ENCODE measurements around the gene PIGH.
"Not testable (repeated sequence)": the region's sequence is repeated elsewhere in the genome, so short reads cannot be mapped to it uniquely, and the experiment has no call there.

The PIGH gene

DNA sequence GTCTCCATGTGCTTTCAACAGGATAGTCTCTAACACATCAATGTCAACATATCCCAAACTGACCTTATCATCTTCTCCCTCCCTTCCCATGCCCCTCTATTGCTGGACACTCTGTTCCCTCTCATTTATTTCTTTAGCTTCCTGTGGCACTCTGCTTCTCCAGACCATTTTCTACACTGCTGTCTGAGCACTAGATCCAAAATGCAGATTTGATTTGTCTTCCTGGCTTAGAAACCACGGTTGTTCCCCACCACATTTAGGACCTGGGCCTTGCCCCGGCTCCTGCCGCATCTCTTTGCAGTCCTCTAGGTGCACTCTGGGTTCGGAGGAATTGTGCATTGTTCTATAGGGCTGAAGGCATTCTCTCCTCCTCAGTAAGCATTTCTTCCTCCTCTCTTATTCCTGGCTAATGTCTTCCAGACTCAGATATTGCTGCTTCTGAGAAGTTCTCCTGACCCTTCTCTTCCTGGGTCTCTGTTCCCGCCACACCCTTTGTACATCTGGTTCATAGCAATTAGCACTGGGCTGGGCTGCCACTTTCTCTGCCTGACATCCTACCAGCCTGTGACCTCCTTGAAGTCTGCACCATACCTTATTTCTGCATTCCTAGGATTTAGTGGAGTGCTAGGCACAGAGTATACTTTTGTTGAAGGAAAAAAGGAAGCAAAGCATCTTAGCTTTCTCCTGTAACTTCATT is 33.5 kb upstream of the PIGH start:
- H3K4me2 ChIP-seq = no peak overlapping the region
- no peaks in the 10 kb centered on the region for H3K9me3 ChIP-seq
- no peak overlapping the region for H3K9ac ChIP-seq
- no peak for TF ChIP-seq Cebpa-rat (IDR thresholded peaks at IDR 0.05)
- H3K27ac ChIP-seq = no peak overlapping the region
- H4K20me1 ChIP-seq = no peaks in the 10 kb centered on the region
- H3K4me1 ChIP-seq = no peaks in the 10 kb centered on the region
- H3K27me3 ChIP-seq = no peaks in the 10 kb centered on the region
- H3K36me3 ChIP-seq = no peaks in the 10 kb centered on the region
- no peak overlapping the region for H3K4me3 ChIP-seq

DNA sequence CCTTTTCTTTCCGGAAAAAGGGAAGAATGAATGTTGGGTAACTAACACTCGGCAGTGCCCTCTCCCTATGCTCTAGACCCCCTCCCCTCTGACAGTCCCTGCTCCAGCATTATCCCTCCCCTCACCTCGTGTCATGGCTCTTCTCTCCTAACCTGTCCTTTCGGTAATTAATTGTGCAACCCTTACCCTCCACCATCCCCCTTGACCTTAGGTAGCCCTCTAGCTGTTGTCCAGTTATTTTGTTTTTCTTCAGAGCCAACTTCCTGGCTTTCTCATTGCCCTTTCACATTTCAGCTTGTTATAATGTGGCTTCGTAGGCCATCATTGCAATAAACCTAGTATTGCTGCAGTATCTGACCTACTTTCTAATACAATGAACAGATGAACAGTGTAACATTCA is 30.9 kb upstream of the PIGH start:
- no peaks in the 10 kb centered on the region for H3K36me3 ChIP-seq
- no peak overlapping the region for H3K27ac ChIP-seq
- H3K4me3 ChIP-seq = no peak overlapping the region
- no peak overlapping the region for H3K4me2 ChIP-seq
- no peaks in the 10 kb centered on the region for H4K20me1 ChIP-seq
- H3K4me1 ChIP-seq = no peaks in the 10 kb centered on the region
- H3K27me3 ChIP-seq = no peaks in the 10 kb centered on the region
- H3K9me3 ChIP-seq = no peaks in the 10 kb centered on the region
- H3K9ac ChIP-seq = no peak overlapping the region
- TF ChIP-seq Cebpa-rat (IDR thresholded peaks at IDR 0.05) = no peak

DNA sequence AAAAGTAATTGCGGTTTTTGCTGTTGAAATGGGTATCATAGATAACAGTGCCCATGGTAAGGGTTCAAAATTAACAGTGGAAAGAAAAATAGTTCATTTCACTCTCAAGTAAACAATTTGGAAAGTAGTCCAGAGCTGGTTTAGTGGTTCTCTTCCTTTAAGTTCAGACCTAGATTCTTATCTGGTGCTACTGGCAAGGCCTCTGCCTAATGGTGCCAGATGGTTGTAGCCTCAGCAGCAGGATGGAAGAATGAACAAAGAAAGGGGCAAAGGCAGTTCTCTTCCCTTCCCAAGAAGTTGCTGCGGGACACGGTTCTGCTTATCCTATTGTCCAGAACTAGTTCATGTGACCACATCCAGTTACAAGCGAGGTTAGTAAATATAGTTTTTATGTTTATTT is 30.1 kb upstream of the PIGH start:
- Histone ChIP-seq H3K27ac (no peak overlapping the region), H3K4me1 (no peaks in the 10 kb centered on the region), H3K36me3 (no peaks in the 10 kb centered on the region), H4K20me1 (no peaks in the 10 kb centered on the region), H3K27me3 (no peaks in the 10 kb centered on the region), H3K9ac (no peak overlapping the region), H3K4me2 (no peak overlapping the region), H3K9me3 (no peaks in the 10 kb centered on the region), H3K4me3 (no peak overlapping the region)
- no peak for TF ChIP-seq Cebpa-rat (IDR thresholded peaks at IDR 0.05)

DNA sequence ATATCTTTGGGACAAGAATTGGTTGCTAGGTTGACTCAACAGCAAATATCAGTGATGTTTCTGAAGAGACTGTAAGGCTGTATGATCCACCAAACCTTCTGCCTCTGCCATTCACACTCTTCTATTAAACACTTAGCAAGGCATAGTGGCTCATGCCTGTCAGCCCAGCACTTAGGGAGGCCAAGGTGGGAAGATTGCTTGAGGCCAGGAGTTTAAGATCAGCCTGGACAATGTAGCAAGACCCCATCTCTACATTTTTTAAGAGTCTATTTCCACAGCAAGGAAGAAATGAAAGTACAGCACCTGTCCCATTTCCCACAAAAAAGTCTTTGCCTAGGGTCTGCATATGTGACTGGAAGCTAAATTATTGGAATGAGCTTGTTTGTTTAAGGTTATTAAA is 27.5 kb upstream of the PIGH start:
- Histone ChIP-seq H3K4me2 (no peak overlapping the region), H3K4me3 (no peak overlapping the region), H3K9me3 (no peaks in the 10 kb centered on the region), H3K36me3 (no peaks in the 10 kb centered on the region), H3K9ac (no peak overlapping the region), H3K4me1 (peaks cover 10% of the 10 kb centered on the region), H3K27me3 (no peaks in the 10 kb centered on the region), H3K27ac (no peak overlapping the region), H4K20me1 (no peaks in the 10 kb centered on the region)
- TF ChIP-seq Cebpa-rat (IDR thresholded peaks at IDR 0.05) = no peak

DNA sequence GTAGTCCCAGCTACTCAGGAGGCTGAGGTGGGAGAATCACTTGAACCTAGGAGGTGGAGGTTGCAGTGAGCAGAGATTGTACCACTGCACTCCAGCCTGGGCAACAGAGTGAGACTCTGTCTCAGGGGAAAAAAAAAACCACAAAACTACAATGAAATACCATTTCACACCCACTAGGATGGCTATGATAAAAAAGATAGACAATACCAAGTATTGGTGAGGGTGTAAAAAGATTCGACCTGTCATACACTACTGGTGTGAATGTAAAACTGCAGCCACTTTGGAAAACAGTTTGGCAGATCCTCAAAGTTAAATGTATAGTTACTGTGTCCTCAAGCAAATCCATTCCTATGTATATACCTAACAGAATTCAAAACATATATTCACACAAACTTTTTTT is 26.1 kb upstream of the PIGH start:
- not testable (repeated sequence) for H3K27me3 ChIP-seq, H4K20me1 ChIP-seq, H3K9me3 ChIP-seq, H3K4me3 ChIP-seq, H3K4me2 ChIP-seq, H3K9ac ChIP-seq, H3K36me3 ChIP-seq, H3K27ac ChIP-seq
- H3K4me1 ChIP-seq = peaks cover 13% of the 10 kb centered on the region

DNA sequence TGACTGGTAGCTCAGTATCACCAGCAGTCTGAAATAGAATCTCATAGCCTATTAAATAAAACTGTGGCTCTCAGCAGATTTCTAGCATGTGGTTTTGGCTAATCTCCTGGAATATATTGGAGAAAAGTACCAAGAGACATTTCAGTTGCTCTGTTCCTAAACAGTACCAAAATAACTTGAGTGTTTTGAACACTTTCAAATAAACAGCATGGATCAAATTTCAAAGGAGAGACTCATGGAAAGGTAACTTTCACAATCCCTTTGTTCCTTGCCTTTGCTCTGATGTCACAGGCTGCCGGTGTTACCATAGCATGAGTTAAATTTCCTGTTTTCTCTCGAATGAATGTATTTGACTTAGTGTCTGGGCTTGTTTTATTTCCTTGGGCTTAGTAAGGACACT is 23.0 kb upstream of the PIGH start:
- Histone ChIP-seq H4K20me1 (no peaks in the 10 kb centered on the region), H3K4me3 (no peak overlapping the region), H3K27me3 (no peaks in the 10 kb centered on the region), H3K4me2 (peak overlapping the region; percentile 2; the same call in 1 of the 2 replicates), H3K27ac (no peak overlapping the region), H3K9me3 (no peaks in the 10 kb centered on the region), H3K9ac (no peak overlapping the region), H3K4me1 (peaks cover 27% of the 10 kb centered on the region), H3K36me3 (no peaks in the 10 kb centered on the region)
- no peak for TF ChIP-seq Cebpa-rat (IDR thresholded peaks at IDR 0.05)

DNA sequence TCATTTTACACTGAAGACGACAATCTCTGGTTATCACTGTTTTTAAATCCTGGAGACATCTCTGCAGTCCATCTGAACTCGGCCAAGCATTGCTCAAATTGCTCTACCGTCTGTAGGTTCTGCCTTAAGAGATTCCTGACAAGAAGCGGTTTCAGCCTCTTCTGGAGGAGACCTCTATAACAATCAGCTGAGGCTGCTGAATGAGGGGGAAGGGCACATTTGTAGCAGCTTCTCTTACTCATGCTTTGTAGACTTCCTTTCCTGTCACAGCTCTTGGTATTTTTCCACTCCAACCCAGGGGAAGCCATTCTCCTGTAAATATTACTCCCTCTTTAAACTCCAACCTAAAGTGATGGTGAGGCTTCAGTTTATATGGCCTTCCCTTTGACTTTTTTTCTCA is 22.6 kb upstream of the PIGH start:
- no peak overlapping the region for H3K4me3 ChIP-seq
- H3K36me3 ChIP-seq = no peaks in the 10 kb centered on the region
- H3K27me3 ChIP-seq = no peaks in the 10 kb centered on the region
- no peaks in the 10 kb centered on the region for H4K20me1 ChIP-seq
- TF ChIP-seq Cebpa-rat (IDR thresholded peaks at IDR 0.05) = no peak
- H3K9ac ChIP-seq = no peak overlapping the region
- no peaks in the 10 kb centered on the region for H3K9me3 ChIP-seq
- H3K27ac ChIP-seq = no peak overlapping the region
- peak overlapping the region; percentile 2 for H3K4me2 ChIP-seq
- H3K4me1 ChIP-seq = peaks cover 27% of the 10 kb centered on the region

DNA sequence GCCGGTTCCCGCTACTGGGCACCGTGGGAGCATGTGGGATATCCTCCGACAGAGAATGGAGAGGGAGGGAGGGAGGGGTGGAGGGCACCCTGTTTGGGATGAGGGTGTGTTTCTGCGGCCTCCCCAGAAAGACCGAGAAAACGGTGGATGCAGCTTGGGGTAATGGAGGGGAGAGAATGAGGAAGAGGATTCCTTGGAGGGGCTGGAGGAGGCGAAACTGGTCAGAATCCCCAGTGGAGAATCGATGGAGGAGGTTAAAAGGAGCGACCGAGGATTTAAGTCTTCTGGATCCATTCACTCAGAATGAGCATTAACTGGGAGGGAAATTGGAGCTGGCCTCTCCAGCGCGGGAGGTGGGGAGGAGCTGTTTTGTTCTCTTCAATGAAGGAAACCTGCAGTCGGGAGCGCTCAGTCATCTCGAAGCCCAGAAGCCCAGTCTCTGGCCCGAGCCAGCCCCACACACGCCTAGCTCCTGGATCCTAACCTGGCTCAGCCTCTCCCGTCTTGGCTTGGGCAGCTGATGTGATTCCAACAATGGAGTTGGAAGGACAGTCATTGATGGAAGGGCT is 20.2 kb upstream of the PIGH start:
- peak overlapping the region; percentile 51; the same call in 1 of the 2 replicates for H3K9ac ChIP-seq
- H3K4me2 ChIP-seq = peak overlapping the region; percentile 94
- peak overlapping the region; percentile 69 for H3K4me3 ChIP-seq
- peaks cover 27% of the 10 kb centered on the region for H3K4me1 ChIP-seq
- no peaks in the 10 kb centered on the region for H4K20me1 ChIP-seq
- no peaks in the 10 kb centered on the region for H3K36me3 ChIP-seq
- H3K27me3 ChIP-seq = no peaks in the 10 kb centered on the region
- H3K9me3 ChIP-seq = no peaks in the 10 kb centered on the region
- H3K27ac ChIP-seq = no peak overlapping the region
- TF ChIP-seq Cebpa-rat (IDR thresholded peaks at IDR 0.05) = no peak

DNA sequence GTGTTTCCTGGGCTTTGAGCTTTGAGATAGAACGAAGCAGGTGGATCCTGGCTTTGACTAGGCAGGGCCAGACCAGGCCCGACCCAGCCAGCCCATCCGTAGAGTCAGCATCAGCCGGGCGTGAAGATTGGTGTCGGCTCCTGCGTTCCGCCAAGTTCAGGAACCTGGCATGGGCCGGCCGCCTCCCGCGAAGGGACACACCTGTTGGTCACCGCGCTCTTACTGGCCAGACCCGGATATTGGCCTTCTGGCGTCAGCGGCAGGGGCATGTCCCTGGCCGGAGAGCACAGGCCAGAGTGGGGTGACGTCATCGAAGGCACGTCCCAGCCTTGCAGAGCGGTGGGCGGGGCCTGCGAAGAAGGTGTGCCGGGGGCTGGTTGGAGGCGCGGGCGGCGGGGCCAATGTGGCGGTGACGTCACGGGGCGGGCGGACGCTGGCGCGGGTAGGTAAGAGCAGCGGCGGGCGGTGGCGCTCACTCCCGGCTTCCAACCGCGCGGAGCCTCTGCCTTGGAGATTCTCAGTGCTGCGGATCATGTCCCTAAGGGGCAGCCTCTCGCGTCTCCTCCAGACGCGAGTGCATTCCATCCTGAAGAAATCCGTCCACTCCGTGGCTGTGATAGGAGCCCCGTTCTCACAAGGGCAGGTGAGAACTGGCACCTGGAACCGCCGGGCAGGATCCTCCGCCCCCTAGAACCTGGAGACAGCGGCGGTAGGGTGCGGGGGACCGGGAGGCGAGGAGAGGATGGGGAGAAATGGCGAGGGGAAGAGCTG is 19.6 kb upstream of the PIGH start, which contains the start of gene ARG2:
Gene ARG2 (plus strand): TSS at position 475 of the 771 bp plus-strand sequence. CDS start 58 bp downstream, at position 533.
- no peaks in the 10 kb centered on the region for H3K36me3 ChIP-seq
- H3K4me1 ChIP-seq = peaks cover 27% of the 10 kb centered on the region
- H3K27ac ChIP-seq = no peak within 1 kb of the TSS
- H3K4me2 ChIP-seq = peak within 1 kb of the TSS; percentile 94
- peak within 1 kb of the TSS; percentile 51 for H3K9ac ChIP-seq
- H3K9me3 ChIP-seq = no peaks in the 10 kb centered on the region
- H4K20me1 ChIP-seq = no peaks in the 10 kb centered on the region
- H3K27me3 ChIP-seq = no peaks in the 10 kb centered on the region
- TF ChIP-seq Cebpa-rat (IDR thresholded peaks at IDR 0.05) = no peak
- H3K4me3 ChIP-seq = peak within 1 kb of the TSS; percentile 69

DNA sequence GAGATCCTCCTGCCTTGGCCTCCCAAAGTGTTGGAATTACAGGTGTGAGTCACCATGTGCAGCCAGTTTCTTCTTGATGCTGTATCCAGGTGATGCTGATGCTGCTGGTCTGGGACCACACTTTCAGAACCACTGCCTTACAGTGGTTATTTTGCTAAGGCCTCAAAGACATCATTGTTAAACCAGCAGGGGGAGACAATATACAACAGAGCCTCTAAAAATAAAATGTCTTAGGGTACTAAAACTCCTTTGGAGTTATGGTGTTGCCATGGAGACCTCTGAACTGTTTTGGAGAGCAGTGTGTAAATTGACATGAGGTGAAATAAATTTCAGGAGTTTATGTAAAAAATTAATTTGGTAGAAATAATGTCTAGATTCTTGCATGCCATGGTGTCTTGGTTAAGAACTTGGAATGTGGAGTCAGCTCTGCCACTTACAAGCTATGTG is 18.6 kb upstream of the PIGH start:
- no peaks in the 10 kb centered on the region for H3K27me3 ChIP-seq
- H4K20me1 ChIP-seq = no peaks in the 10 kb centered on the region
- peak overlapping the region; percentile 94 for H3K4me2 ChIP-seq
- no peaks in the 10 kb centered on the region for H3K36me3 ChIP-seq
- no peak overlapping the region for H3K27ac ChIP-seq
- H3K9me3 ChIP-seq = no peaks in the 10 kb centered on the region
- no peak overlapping the region for H3K4me3 ChIP-seq
- H3K4me1 ChIP-seq = peaks cover 27% of the 10 kb centered on the region
- no peak overlapping the region for H3K9ac ChIP-seq
- TF ChIP-seq Cebpa-rat (IDR thresholded peaks at IDR 0.05) = no peak
